CD4-positive, alpha-beta T cell treated with Interferon gamma for 1 hour (primary cell): ENCODE data around the gene RASAL2.

Experiments
- DNase-seq: peaks from one replicate; pipeline ENCODE4 v3.0.0-alpha.2; 2020

The RASAL2 gene

DNA sequence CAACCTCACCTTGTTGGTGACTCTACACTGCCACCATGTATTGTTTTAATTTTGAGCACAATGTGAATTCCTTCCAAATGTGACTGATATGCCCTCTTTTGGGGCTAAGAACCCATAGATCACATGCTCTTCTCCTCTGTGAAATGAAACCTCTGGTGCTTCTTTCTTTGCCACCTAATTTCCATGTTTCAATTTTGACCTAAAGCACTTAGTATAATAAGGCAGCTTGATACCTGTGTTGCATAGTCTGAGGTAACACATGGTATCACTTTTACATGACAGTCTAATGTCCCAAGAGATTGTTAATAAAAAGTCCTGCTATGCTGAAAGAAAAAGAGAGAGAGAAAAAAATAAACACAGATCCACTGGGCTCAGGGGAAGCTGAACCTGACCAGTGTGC is 378.6 kb downstream of the RASAL2 start:
- no peak for DNase-seq

DNA sequence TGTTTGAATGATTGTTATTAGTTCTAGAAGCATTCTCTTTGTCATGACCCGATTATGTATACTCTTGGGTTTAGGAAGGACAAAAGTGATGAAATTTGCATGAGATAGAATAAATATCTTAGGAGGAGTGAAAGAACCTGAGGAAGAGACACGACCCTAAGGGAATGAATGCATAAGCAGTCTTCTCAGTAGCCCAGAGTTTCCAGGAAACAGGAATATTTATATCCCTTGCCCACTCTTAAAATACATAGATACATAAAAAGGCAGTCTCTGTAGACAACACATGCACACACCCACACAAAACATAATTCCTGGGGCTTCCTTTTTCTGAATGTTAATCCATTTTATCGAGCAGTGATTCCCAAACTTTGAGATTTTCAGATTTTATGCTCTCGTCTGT is 383.5 kb downstream of the RASAL2 start:
- no peak for DNase-seq

DNA sequence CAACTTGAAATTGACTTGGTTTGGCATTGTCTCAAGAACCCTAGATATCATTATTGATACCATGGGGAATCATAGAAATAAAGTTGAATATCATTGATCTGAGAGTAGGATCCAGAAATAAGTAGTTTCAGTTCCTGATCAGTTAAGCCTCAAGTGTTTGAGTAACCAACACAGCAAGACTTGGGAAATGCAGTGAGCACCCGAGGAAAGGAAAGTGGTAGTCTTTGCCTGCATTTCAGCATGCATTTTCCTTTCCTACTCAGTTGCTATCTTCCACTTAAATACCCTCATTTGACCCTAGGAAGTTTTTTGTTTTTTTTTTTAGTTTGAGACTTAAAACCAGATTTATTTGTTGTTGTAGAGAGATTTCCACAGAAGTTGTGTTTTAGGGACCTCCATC is 383.9 kb downstream of the RASAL2 start:
- no peak for DNase-seq

DNA sequence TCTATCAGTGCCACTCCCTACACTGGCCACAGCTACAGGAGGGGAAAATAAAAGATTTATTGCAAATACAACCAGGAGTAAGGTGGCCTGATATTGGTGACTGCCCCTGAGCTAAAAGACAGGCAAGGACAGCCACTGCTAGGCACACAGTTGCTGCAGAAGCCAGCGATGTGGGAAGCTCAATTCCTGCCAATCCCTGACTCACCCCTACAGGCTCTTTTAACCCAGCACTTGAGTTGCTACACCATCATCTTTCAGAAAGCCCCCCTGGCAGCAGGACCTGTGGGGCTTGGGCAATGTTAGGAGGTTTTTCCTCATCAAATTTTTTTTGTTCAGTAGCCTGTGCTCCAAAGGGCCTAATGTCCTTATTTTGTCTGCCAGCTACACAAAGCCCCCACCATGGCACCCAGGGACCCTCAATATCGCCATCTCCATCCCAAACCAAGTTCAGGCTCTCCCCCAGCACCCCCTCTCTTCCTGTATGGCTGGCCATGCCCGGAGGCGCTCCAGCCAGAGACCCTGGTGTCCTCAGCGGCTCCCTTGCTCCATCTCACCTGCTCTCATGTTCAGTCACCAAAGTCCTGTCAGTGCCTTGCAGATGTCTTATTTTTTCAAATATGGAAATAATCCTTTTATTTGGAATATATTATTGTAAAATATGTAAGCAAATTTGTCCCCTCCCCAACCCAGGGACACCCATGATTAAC is 389.5 kb downstream of the RASAL2 start:
- DNase-seq, result no peak

DNA sequence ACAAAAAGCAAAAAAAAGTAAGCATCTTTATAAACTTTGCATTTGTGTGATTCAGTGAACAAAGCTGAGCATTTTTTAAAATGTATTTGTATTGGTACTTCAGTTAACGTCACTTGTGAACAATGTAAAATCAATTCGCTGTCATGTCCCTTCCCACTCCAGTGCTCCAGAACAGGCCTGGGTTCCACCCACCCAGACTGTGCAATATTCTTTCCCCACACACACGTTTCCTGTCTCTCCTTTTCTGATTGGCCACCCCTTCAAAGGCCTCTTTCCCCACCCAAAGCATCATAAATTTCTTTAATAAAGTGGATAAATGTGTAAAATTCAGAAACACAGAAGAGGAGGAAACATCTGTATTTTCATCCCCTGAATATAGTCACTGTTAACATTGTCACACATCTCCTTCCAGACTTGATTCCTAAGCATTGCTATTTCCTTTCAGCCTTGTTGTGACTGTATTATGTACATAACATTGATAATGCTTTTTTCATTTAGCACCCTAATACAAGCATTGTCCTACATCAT is 390.9 kb downstream of the RASAL2 start:
- no peak for DNase-seq

DNA sequence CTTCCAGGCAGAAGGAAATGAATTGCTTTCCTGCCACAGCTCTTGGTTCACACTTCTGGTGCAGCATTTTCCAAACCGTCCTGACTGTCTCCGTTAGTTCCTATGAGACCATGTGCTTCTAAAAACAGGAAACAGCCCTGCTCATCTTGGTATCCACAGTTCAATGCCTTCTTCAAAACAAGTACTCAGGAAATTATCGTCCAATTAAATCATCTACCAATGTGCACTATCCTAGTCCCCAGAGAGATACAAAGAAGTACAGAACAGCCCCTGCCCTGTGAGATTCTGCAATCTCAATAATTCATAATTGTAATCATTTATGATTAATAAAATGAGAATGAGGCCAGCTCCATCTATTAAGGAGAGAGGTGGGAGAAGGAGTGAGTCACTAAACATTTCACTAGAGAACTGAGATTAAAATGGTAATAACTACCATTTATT is 391.7 kb downstream of the RASAL2 start:
- DNase-seq, result no peak

DNA sequence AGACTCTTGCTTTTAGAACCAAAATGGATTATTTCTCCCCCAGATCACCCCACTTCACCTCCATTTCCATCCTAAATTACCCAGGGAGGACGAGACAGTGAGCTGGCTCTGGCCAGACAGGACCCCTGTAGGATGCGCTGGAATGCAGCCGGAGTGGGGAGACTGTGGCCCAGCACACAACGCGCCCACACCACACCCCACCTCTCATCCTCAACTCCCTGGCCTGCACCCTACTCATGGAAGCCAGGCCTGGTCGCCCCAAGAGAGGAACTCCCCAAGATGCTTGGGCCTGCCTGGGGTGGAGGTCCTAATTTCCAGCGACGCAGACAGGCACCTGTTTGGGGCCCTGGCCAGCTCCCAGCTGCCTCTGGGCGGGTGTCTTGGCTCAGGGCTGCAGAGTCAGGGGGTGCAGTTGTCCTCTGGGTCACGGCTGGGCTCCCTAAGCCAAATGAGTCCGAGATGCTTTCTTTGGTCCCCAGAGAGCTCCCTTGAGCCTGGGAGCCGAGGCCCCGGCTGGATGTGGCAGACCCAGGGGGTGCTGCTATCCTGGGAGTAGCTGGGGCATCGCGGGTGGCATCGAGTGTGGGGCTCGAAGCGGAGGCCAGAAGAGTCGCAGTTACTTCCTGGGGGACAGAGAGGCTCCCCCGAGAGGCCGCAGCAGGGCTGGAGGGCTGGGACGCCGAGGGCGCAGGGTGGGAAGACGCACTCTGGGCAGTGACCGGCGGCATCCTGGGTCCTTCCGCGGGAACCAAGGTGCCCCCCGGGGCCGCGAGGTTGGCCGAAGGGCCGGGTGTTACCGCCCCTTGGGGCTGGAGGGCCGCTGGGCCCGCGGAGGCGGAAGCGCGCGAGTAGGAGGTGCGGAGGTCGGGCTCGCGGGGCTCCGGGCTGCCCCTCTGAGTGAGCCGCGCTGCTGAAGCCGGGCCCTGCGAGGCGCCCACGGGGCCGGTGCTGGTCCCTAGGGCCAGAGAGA is 392.5 kb downstream of the RASAL2 start:
- DNase-seq, result no peak

DNA sequence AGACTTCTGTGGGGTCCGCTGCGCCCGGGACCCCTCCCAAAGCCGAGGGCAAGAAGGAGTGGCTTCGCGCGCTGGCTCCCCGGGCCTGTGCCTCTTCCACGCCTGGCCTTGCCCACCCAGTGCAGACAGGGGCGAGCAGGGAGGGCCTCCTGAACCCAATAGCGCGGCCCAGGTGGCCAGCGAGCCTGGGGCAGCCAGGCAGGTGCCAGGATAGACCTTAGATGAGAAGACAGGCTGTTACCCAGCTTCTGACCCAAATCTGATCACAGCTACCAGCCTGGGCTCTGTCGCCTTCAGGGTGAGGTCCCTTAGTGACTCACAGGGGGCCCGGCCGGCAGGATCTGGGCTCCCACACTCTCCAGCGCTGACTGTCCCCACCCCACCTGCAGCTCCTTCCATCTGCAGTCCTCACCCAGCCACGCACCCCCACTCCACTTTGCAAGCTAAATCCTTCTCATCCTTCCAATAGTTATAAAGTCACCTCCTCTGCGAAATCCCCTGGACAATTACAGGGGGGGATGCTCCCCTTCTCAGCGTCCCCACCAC is 393.2 kb downstream of the RASAL2 start:
- DNase-seq, result no peak

DNA sequence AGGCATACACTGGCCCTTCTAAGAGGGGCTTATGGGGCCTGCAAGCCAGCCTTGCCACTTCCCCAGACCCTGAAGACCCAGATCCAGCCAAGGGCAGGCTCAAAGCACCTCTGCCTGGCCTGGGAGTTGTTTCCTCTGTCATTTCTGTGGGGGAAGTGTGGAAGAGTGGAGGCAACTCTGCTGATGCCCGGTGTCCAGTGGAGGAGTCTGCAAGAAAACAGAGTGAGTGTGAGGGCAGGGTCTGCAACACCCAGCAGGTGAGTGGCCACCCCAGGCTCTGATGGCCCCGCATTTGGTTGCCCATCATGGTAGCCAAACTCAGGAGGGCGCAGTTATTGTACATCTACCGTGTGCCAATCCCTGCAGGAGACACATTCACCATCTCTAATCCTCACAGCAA is 394.5 kb downstream of the RASAL2 start:
- no peak for DNase-seq

DNA sequence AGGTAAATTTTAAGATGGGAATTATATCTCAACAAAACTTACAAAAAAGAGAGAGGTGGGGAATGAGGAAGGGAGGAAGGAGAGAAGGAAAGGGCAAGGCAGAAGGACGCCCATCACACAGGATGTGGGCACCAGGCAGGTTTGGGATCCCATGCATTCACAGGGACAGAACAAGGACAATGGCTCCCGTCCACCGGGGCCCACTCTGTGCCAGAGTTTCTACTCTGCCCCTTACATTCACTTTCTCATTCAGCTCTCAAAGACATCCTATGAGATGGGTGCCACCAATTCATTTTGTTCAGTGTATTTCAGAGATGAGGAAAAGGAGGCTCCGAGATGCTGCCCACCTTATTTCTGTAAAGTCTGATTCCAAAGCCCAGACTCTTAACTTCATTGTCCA is 395.5 kb downstream of the RASAL2 start:
- no peak for DNase-seq

DNA sequence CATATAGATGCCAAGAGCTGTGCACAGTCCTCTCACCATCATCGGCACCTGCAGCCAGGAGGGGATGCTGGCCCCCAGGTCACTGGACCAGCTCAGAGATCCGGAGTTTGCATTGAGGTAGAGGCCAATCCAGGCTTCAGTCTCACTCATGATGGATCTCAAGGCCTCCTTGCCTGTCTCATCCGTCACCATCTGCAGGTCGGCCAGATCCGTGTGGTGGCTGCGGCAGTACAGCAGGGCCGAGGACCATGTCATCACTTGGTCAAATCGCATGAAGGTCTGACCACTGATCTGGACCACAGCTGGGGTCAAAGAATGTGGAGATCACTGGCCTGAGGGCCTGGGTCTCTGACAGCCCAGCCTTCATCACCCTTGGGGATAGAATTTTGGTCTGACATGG is 396.2 kb downstream of the RASAL2 start:
- DNase-seq, result no peak

DNA sequence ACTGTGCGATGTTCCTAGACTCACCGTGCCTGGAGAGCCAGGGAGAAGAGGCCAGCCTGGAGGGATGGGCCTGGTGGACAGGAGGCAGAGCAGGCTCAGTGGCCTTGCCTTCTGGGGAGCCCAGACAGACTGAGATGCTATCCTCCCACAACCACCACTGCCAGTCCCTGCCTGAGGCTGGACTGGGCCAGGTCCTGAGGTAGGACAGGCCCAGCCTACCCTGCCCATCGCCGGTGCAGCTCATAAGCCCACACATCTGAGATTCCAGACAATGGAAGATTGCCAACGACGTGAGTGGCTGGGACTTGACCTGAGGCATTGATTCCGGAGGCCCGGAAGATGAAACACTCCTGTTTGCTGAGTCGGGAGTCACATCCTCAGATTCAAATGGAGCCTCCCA is 397.1 kb downstream of the RASAL2 start:
- no peak for DNase-seq

DNA sequence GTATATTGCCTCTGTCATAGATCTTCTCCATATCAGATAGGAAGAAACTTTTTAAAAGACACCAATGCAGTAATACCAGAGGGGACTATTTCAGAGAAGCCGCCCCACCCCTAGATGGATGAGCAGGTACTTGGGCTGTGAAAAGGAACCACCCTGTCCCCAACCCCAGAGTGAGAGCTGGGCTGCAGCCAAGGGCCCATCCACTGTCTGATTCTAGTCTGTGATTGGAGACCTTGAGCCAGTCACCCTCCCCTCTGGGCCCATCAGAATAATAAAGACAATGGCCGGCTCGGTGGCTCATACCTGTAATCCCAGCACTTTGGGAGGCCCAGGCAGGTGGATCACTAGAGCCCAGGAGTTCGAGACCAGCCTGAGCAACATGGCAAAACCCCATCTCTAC is 397.8 kb downstream of the RASAL2 start:
- DNase-seq, result no peak

DNA sequence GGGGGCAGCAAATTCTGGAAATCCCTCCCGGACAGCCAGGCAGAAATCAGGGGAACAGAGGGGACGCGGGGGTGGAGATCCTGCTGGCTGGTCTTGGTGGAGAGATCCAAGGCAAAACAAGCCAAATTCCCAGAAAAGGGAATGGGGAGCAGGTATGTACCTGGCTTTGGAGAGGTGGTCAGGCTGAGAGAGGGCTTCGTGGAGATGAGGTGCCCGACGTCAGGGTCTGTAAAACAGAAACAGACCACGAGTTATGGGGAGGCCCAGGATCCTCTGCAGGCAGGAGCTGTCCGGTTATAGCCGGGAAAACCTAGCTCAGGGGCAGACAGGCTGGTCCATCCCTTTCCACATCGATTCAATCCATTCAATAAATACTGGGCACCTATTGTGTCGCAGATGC is 398.4 kb downstream of the RASAL2 start:
- DNase-seq, result no peak

DNA sequence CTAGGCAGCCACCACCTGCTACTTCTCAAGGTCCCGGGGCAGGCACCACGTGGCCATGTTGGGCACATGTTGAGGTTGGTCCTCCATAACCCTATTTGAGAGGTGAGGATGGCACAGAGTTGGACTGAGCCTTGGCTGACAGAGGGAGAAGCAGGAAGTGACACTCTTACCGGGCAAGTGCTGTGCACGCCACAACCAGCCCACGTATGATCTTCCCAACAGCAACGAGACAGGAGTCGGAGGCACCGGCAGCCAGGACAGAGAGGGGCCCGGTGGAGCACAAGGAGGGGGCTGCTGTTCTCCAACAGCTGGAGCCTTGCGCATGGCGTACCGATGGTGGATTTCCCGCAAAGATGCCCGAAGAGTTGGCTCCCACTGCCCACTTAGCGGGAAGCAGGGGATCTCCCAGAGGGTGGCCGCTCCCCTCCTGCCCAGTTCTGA is 399.4 kb downstream of the RASAL2 start:
- no peak for DNase-seq

DNA sequence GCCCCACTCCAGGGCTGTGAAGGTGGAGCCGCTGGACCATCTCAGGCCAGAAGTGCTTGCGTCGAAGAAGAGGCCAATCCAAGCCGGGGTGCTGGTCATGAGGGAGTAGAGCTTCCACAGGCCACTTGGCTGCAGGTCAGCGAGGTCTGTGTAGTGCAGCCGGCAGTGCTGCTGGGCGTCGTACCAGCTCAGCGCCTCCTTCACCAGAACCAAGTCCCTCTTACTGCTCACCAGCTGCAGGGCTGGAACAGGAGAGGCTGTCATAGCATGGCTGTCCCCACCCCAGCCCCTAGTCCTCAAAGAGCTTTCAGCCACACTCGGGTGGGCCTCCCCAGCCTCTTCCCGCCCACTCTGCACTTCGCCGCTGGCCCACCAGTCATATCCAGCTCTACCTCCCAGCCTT is 400.7 kb downstream of the RASAL2 start:
- DNase-seq, result no peak

DNA sequence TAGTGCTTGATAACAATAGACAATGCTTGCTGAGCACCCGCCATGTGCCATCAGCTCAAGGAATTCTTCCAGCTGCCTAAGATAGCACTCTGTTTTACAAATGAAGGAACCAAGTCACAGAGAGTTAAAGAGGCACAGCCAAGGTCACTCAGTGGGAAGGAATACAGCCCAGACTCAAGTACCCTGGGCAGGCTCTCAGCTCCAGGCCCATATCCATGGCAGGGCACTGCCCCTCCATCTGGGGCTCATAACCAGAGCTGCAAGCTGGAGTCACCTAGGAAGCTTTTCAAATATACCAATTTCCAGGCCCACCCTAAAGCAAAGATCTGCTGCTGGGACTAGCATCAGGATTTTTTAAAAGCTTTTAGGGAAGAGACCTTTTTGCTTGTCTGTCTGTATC is 401.3 kb downstream of the RASAL2 start:
- DNase-seq, result no peak

DNA sequence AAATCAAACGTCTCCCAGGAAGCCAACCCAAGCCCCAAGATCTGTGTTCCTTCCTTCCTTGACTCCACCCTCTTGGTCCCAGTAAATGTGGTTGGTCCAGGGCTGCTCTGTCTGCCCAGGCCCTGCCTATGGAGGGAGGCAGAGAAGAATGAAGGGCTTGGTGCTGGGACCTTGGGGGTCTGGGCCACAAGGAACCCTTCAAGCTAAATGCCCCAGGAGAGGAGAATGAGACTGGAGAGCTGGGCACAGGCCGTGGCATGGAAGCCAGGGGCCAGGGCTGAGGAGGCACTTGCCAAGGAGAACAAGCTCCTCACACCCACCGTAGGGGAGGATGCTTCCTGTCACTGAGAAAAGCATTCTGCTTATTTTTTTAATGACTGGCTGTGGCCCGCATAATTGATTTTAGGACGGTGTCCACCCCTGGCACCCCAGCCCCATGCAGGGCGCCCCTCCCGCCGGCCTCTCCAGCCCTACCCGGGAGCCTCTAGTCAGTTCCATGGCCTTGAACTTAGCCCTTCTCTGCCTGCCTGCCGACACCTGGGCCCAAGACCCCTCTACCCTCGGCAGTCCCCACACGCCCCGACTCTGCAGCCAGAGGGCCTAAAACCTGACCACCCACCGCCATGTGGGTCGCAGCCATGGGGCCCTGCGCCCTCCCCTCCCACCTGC is 402.0 kb downstream of the RASAL2 start:
- no peak for DNase-seq

DNA sequence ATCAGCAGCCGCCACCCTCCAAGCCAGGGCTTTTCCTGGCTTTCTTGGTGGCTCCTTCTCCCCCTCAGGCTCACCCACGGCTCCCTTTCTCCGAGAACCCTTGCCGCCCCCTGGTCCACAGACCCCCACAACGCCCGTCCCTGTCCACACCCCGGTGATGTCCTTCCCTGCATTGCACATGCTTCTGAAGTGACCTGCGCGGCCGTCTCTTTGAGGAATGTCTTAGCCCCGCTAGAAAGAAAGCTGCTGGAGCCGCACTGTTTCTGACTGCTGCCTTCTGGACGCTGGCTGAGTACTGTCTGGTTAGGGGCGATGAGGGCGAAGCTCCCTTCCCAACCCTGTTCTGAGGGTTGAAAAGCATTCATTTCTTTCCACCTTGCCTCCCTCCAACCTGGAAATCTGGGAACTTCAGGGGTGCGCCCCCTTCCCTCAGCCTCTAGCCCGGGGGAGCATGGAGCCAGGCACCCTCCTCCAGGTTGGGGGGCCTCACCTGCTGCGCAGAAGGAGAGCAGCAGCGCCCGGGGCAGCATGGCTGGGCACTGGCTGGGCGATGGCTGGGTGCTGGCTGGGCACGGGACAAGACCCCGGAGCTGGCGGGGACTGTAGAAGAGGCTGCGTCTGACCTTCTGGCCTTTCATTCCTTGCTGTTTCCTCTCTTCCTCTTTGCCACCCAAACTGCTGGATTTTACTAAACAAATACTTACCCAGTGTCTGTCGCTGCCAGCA is 402.7 kb downstream of the RASAL2 start, which contains the start of gene CLEC20A:
TSS of gene CLEC20A (minus strand) at position 555 of the 726 bp plus-strand sequence. CDS start at position 530, 25 bp downstream.
- no peak for DNase-seq

DNA sequence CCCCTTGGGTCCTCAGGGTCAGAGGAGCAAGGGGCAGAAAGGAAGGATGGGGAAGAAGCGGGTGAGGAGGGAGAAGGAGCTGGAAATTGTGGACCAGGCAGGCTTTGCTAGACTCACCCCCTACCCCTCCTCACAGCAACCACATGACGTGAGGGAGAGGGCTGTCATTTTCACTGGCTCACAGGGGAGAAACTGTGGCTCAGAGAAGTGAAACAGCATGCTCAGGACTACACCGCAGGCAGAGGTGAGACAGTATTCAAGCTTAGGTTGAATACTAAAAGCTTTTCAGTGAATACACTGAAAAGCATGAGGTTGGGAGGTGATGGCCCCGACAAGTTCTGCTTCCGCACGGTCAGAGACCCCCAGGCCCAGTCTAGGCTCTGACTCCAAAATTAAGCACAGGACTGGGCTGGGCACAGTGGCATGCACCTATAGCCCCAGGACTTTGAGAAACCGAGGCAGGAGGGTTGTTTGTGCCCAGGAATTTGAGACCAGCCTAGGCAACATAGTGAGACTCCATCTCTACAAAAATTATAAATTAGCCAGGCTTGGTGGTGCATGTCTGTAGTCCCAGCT is 404.1 kb downstream of the RASAL2 start:
- no peak for DNase-seq

DNA sequence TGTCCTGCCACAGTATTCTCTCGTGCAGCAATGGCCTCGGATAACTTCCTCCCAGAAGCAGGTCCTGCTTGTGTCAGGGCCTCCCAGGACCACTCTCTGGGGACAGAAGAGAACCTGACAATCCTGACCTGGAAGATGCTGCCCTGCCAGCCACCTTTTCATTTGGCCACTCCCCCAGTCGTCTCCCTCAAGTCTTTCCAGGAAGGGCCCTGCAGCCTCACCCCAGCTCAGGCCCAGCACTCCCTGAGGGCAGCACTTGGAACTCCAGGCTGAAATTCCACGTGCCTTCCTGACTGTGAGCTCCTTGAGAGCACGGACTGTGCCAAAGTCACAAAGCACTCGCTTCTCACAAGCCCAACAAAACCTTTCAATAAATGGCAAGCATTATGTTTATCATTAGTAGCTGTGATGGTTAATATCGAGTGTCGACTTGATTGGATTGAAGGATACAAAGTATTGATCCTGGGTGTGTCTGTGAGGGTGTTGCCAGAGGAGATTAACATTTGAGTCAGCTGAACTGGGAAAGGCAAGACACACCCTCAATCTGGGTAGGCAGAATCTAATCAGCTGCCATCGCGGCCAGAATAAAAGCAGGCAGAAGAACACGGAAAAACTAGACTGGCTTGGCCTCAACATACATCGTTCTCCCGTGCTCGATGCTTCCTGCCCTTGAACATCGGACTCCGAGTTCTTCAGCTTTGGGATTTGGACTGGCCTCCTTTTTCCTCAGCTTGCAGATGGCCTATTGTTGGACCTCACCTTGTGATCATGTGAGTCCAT is 405.2 kb downstream of the RASAL2 start:
- DNase-seq, result no peak
